BLaER1 treated with 17β-estradiol and CSF1 and Interleukin-3, amounts not matched to agents 10 nM and 100 nM (cell line): Measurements from ENCODE around the gene PRAC2.

Experiments
- H3K27ac ChIP-seq, 11 experiments: shearing (Covaris generic); formaldehyde crosslinking; 2 replicates each; pipeline ENCODE4 v1.8.1; 2022
- H3K27me3 ChIP-seq, 11 experiments: shearing (Covaris generic); formaldehyde crosslinking; 2 replicates each; pipeline ENCODE4 v1.8.1; 2022
- H3K36me3 ChIP-seq, 11 experiments: shearing (Covaris generic); formaldehyde crosslinking; 2 replicates each; pipeline ENCODE4 v1.8.1; 2022
- H3K4me1 ChIP-seq, 10 experiments: shearing (Covaris generic); formaldehyde crosslinking; 2 replicates each; pipeline ENCODE4 v1.8.1; 2022
- H3K4me2 ChIP-seq, 11 experiments: shearing (Covaris generic); formaldehyde crosslinking; 2 replicates each; pipeline ENCODE4 v1.8.1; 2022
- H3K4me3 ChIP-seq, 10 experiments: shearing (Covaris generic); formaldehyde crosslinking; 2 replicates each; pipeline ENCODE4 v1.8.1; 2022
- H3K9ac ChIP-seq, 11 experiments: shearing (Covaris generic); formaldehyde crosslinking; 2 replicates each; pipeline ENCODE4 v1.8.1; 2022
- H3K9me3 ChIP-seq, 11 experiments: shearing (Covaris generic); formaldehyde crosslinking; replicated peaks in 1 of 11; 2 replicates each; pipeline ENCODE4 v1.8.1; 2022
- H4K20me1 ChIP-seq, 11 experiments: shearing (Covaris generic); formaldehyde crosslinking; 2 replicates each; pipeline ENCODE4 v1.8.1; 2022
- Cebpa-rat ChIP-seq, 11 experiments: shearing (Covaris generic); IDR thresholded peaks; 2 replicates each; pipeline ENCODE4 v1.8.1; 2022

The PRAC2 gene

GRCh38 chr17:48718761-48719641 lies 4.0 kb upstream of the PRAC2 start:
- Histone ChIP-seq H3K9me3 (peaks cover 10 to 27% (median 16%) of the 10 kb centered on the region in 11 experiments; a peak in 18 of 22 replicates), H3K27ac (no peak overlapping the region), H3K27me3 (peaks cover 99 to 100% (median 100%) of the 10 kb centered on the region in 11 experiments), H3K4me2 (0 out of 22 replicates have a peak overlapping the region, but pooled peaks of 1 of the 11 experiments have one; percentile 33), H3K9ac (no peak overlapping the region), H4K20me1 (peaks cover 0 to 80% (median 56%) of the 10 kb centered on the region in 11 experiments; a peak in 19 of 22 replicates), H3K36me3 (no peaks in the 10 kb centered on the region), H3K4me1 (peaks cover 0 to 16% (median 2%) of the 10 kb centered on the region in 10 experiments; a peak in 5 of 20 replicates), H3K4me3 (peak overlapping the region in 2 of 10 experiments; percentile 8 to 9; a peak in 1 of 20 replicates)
- TF ChIP-seq Cebpa-rat (IDR thresholded peaks at IDR 0.05), result no peak

GRCh38 chr17:48719642-48720265 lies 3.2 kb upstream of the PRAC2 start:
- peak overlapping the region in 1 of 10 experiments; percentile 9; a peak in 1 of 20 replicates for H3K4me3 ChIP-seq
- no peak overlapping the region for H3K27ac ChIP-seq
- H3K9me3 ChIP-seq, result peaks cover 10 to 27% (median 16%) of the 10 kb centered on the region in 11 experiments; a peak in 18 of 22 replicates
- H3K27me3 ChIP-seq, result peaks cover 100% of the 10 kb centered on the region in 11 experiments
- TF ChIP-seq Cebpa-rat (IDR thresholded peaks at IDR 0.05), result no peak
- H3K4me1 ChIP-seq, result peaks cover 0 to 21% (median 2%) of the 10 kb centered on the region in 10 experiments; a peak in 6 of 20 replicates
- H3K9ac ChIP-seq, result no peak overlapping the region
- peaks cover 0 to 86% (median 61%) of the 10 kb centered on the region in 11 experiments; a peak in 19 of 22 replicates for H4K20me1 ChIP-seq
- H3K4me2 ChIP-seq, result no peak overlapping the region
- H3K36me3 ChIP-seq, result no peaks in the 10 kb centered on the region

- TF ChIP-seq Cebpa-rat (IDR thresholded peaks at IDR 0.05), result no peak
- Histone ChIP-seq H3K27me3 (peaks cover 100% of the 10 kb centered on the region in 11 experiments), H3K9me3 (peaks cover 10 to 27% (median 16%) of the 10 kb centered on the region in 11 experiments; a peak in 18 of 22 replicates), H3K4me3 (no peak overlapping the region), H3K4me1 (peaks cover 0 to 24% (median 2%) of the 10 kb centered on the region in 10 experiments; a peak in 7 of 20 replicates), H4K20me1 (peaks cover 0 to 93% (median 68%) of the 10 kb centered on the region in 11 experiments; a peak in 19 of 22 replicates), H3K9ac (no peak overlapping the region), H3K4me2 (no peak overlapping the region), H3K27ac (no peak overlapping the region), H3K36me3 (no peaks in the 10 kb centered on the region)
Observed at GRCh38 chr17:48720266-48721008, 2.5 kb upstream of the PRAC2 start.

GRCh38 chr17:48721009-48721402 lies 2.0 kb upstream of the PRAC2 start:
- Histone ChIP-seq H4K20me1 (peaks cover 0 to 93% (median 74%) of the 10 kb centered on the region in 11 experiments; a peak in 19 of 22 replicates), H3K9me3 (peaks cover 10 to 27% (median 16%) of the 10 kb centered on the region in 11 experiments; a peak in 18 of 22 replicates), H3K9ac (no peak overlapping the region), H3K27me3 (peaks cover 100% of the 10 kb centered on the region in 11 experiments), H3K4me2 (no peak overlapping the region), H3K4me1 (peaks cover 0 to 24% (median 2%) of the 10 kb centered on the region in 10 experiments; a peak in 7 of 20 replicates), H3K36me3 (no peaks in the 10 kb centered on the region), H3K27ac (no peak overlapping the region), H3K4me3 (no peak overlapping the region)
- TF ChIP-seq Cebpa-rat (IDR thresholded peaks at IDR 0.05), result no peak

- Histone ChIP-seq H3K27me3 (peaks cover 100% of the 10 kb centered on the region in 11 experiments), H3K4me1 (peaks cover 0 to 24% (median 2%) of the 10 kb centered on the region in 10 experiments; a peak in 7 of 20 replicates), H4K20me1 (peaks cover 0 to 97% (median 87%) of the 10 kb centered on the region in 11 experiments; a peak in 19 of 22 replicates), H3K9ac (no peak within 1 kb of the TSS), H3K36me3 (no peaks in the 10 kb centered on the region), H3K4me3 (peak within 1 kb of the TSS in 3 of 10 experiments; percentile 6 to 40 (median 14); a peak in 2 of 20 replicates), H3K9me3 (peaks cover 10 to 27% (median 16%) of the 10 kb centered on the region in 11 experiments; a peak in 18 of 22 replicates), H3K4me2 (peak within 1 kb of the TSS in 3 of 11 experiments; percentile 33 to 64 (median 57); a peak in 6 of 22 replicates), H3K27ac (no peak within 1 kb of the TSS)
- no peak for TF ChIP-seq Cebpa-rat (IDR thresholded peaks at IDR 0.05)
Observed at GRCh38 chr17:48722201-48722907, 631 bp upstream of the PRAC2 start, which contains the start of gene PRAC1. Gene PRAC1, minus strand, starts transcription at chr17:48722518. Its CDS starts 126 bp downstream, at chr17:48722392.

GRCh38 chr17:48723423-48724250 lies 652 bp downstream of the PRAC2 start:
- Histone ChIP-seq H3K4me1 (peaks cover 0 to 31% (median 2%) of the 10 kb centered on the region in 10 experiments; a peak in 8 of 20 replicates), H4K20me1 (peaks cover 0 to 100% (median 95%) of the 10 kb centered on the region in 11 experiments; a peak in 18 of 22 replicates), H3K4me2 (peak overlapping the region in 3 of 11 experiments; percentile 33 to 64 (median 57); a peak in 6 of 22 replicates), H3K9ac (no peak overlapping the region), H3K9me3 (peaks cover 8 to 23% (median 15%) of the 10 kb centered on the region in 11 experiments; a peak in 18 of 22 replicates), H3K27me3 (peaks cover 100% of the 10 kb centered on the region in 11 experiments), H3K4me3 (peak overlapping the region in 2 of 10 experiments; percentile 14 to 40; a peak in 2 of 20 replicates), H3K27ac (no peak overlapping the region), H3K36me3 (no peaks in the 10 kb centered on the region)
- TF ChIP-seq Cebpa-rat (IDR thresholded peaks at IDR 0.05), result no peak
